Inferior parietal cortex (tissue), 1 donor: ENCODE data around the gene CCDC6.
A peak's percentile ranks its signal among the peaks of the same experiment; 100 is the strongest.
"Not testable (repeated sequence)": the region's sequence is repeated elsewhere in the genome, so short reads cannot be mapped to it uniquely, and the experiment has no call there.

ENCODE experiments used
- DNase-seq: peaks from one replicate; pipeline ENCODE4 v3.0.0-alpha.2; 2016; ENCODE audit errors: extremely low spot score

Gene CCDC6

DNA sequence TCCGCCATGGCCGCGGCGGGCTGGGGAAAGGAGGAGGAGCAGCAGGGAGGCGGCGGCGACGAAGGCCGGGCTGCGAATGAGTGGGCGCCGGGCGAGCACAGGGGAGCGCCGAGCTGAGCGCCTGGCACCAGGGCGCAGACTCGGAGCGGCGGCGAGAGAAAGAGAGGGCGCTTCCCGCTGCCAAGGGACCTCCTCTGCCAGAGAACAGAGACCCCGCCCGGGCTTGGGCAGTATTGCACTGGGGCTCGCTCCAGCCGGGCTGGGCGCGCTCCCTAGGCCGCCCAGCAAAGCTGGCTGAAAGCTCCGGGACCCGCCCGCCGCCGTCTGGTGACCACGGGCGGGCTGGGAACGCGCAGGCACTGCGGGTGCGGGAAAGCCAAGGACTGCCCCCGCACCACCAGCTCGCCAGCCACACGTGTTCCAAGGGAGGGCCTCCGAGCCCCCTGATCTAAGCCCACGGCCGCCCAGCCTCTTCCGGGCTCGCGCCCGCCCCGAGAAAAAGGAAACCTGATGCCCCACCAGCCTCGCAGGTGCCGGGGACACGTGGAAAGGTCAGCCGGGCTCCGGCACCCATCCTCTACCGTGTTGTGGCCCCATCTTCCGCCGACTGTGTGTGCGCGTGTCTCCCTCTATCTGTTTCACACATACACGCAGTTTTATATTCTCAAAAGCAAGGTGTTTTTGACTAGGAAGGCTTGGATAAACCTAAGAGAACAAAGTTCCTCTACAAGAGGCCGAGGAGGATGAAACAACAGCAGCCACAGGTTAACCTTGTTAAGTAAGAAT is at the start of gene CCDC6:
Gene CCDC6, minus strand, starts transcription at position 140 of the 786 bp plus-strand sequence. Its CDS starts 132 bp downstream, at position 8.
- peak; percentile 92 for DNase-seq

- no peak for DNase-seq
Measured at GRCh38 chr10:59954296-59954695, 47.9 kb upstream of the CCDC6 start.

GRCh38 chr10:59953711-59954110 is 47.4 kb upstream of the CCDC6 start:
- DNase-seq: not testable (repeated sequence)

- no peak for DNase-seq
Measured at GRCh38 chr10:59950105-59950504, 43.7 kb upstream of the CCDC6 start.

GRCh38 chr10:59949608-59950007 is 43.3 kb upstream of the CCDC6 start:
- DNase-seq: no peak

DNA sequence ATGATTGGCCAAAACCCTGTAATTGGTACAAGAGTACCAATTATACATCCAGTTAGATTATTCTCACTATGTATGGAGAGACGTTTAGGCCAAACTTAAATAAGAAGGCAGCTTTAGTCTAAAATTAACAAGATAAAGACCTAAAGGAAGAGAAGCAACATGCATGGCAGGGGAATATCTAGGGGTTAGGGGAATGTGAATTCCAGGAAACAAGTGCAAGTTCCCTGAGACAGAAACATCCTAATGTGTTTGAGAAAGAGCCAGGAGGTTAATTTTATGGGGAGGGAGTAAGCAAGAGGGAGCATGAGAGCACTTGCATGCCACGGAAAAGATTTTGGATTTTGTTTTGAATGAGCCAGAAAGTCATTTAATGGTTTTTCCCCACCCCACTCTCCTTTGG is 39.6 kb upstream of the CCDC6 start:
- DNase-seq: no peak

DNA sequence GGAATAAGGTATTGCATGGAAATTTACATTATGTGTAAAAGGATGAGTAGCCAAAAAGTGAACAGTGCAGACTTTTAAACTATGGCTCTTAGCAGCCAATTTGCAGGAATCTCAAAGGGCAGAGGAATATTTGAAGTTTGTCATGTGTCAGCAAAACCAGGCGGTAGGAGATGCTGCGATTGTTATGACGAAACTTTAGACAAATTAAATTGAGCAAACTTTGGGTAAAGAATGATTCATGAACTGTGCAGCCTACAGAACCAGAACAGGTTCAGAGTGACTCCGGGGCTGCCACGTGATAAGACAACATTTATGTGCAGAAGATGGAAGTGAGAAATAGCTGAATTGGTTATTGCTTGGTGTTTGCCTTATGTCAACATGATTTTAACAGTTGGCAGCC is 39.2 kb upstream of the CCDC6 start:
- no peak for DNase-seq

DNA sequence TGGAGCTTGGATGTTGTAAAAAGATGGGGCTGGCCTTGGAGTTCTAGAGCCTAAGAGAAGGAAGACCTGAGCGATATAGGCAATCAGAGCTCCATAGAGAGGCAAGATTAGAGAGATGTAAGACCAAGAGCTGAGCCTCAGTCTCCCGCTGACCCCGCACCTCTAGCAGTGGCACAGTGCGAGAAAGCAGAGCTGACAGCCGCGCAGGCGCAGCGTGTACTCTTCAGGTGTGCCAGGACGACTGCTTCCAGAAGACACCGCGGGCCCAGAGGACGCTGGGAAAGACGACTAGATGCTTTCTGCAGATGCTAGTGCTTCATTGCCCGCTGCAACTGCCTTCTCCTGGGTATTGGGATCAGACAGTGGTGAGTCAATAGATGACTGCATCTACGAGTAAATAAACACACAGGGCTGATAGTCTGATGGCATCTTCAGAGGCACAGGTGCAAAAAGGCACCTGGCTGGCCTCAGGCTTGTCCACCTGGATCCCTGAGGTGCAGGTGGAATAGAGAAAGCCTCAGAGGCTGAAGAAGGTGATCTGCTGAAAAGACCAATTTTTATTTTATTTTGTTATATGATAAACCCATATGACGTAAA is 38.1 kb upstream of the CCDC6 start:
- DNase-seq: no peak

GRCh38 chr10:59942556-59942955 is 36.2 kb upstream of the CCDC6 start:
- no peak for DNase-seq

GRCh38 chr10:59937720-59938119 is 31.4 kb upstream of the CCDC6 start:
- DNase-seq: no peak

DNA sequence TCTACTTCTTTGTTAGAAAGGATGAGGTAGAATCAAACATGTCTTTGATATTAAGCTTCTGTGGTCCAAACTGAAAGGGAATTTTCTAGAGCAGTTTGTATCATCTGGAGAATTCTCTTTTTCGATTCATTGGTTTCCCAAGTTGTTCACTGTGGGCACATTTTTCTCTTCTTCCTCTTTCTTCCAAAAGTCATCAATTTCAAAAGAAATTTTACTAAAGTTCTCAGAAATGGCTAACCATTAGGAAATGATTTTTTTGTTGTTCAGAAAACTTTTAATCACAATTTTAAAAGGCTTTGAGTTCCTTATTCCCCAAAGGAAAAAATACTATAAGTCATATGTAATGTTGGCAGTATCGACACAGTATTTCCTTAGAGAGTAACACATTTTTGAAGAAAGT is 28.3 kb upstream of the CCDC6 start:
- DNase-seq: no peak

GRCh38 chr10:59930788-59931521 is 24.6 kb upstream of the CCDC6 start:
- not testable (repeated sequence) for DNase-seq

DNA sequence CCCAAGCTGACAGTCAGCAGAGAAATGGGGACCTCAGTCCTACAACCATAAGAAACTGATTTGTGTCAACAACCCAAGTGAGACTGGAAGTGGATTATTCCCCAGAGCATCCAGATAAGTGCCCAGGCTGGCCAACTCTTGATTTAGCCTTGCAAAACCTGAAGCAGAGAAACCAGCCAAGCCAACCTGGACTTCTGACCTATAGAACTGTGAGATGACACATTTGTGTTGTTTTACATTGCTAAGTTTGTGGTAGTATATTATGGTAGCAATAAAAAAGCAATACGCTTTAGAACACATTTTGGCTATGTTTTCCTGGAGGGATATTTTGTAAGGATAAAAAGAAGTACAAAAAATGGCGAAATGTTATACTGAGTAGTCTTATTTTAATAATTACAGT is 19.7 kb upstream of the CCDC6 start:
- no peak for DNase-seq

- no peak for DNase-seq
Measured at GRCh38 chr10:59922907-59923306, 16.6 kb upstream of the CCDC6 start.

GRCh38 chr10:59917922-59918321 is 11.6 kb upstream of the CCDC6 start:
- no peak for DNase-seq

- no peak for DNase-seq
Measured at GRCh38 chr10:59913547-59914237, 7.3 kb upstream of the CCDC6 start.

DNA sequence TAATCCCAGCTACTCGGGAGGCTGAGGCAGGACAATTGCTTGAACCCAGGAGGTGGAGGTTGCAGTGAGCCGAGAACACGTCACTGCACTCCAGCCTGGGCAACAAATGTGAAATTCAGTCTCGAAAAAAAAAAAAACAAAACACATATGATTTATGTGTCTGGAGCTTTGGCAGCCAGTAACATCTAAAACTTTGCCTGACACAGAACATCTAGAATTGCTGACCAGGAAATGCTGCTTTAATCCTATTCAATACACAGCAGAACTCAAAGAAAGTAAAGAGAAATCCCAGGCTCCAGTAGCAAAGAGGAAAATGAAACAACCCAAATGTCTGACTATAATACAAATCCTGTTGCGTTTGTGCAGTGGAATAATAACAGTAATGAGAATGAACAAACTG is 4.5 kb upstream of the CCDC6 start:
- DNase-seq: no peak

DNA sequence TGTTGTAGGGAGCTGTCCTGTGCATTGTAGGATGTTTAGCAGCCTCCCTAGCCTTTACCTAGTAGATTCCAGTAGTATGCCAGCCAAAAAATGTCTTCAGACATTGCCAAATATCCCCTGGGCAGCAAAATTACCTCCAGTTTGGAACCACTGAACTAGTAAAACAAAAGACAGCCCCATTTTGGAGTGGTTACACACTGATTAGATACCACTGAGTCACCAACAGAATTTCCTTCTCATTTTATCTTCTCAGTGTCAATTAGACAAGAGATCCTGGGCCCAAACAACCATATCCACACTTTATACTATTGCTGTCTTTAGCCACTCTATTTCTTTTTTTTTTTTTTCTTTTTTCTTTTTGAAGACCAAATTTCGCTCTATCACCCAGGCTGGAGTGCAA is 3.5 kb upstream of the CCDC6 start:
- no peak for DNase-seq

DNA sequence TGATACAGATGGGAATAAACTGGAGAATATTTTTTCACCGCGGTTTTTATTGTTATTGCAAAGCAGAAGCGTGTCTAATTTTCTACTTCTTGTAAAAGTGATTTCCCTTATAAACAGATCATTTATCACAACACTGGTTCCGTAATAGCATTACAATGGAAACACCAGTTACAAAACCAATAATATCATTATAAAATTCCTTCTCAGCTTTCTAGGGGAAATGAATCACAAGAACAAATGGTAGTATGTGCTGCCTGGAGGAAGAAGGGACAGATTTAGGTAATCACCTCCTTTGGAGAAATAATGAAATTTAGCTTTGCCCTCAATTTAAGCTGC is 2.4 kb upstream of the CCDC6 start:
- DNase-seq: no peak

DNA sequence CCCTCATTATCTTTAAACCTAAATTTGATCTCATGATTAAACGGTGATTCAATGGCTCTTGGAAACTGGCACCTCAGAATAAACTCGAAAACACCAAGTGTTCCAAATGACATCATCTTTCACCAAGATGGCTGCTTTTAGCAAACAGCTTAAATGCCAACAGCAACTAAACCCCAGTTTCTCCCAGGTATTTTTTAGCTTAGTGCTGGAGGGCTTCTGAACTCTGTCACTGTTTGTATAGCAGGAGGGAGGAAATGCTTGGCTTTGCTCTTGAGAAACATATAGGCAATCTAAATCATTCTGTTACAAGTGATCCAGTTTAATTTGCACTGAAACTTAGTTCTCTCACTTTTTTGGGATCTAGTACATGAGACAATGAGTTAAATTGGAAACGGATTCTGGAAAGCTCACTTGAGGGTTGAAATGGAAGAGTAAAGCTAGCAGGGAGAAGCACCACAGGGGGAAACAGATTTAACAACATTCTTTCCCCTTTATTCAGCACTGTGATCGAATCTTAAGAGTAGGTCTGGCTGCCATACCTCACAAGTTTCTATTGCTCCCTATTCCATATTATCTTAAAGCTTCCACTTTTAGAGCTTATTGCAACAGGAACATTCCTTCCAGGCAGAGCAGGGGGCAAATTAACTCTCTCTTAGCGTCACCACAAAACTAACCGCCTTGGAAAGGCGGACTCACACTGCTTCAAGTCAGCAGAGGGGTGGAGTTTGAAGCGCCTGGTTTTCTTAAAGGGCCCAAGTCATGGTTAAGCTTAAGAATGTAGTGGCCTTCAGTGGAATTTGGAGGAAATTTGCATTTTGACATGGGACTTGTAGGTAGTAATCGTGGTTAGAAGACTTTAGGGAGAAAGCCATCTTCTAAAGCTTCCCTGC is 1.8 kb upstream of the CCDC6 start:
- peak; percentile 81 for DNase-seq

GRCh38 chr10:59907537-59907917 is 1.2 kb upstream of the CCDC6 start:
- no peak for DNase-seq
